ENCODE measurements around the gene MPPED1. TPM values are rescaled to one million over a fixed set of nuclear protein-coding genes. Genes with fewer than 3 reads are reported as not detected.

MPPED1 gene
- polyA plus RNA-seq, 1 experiment, result not detected

DNA sequence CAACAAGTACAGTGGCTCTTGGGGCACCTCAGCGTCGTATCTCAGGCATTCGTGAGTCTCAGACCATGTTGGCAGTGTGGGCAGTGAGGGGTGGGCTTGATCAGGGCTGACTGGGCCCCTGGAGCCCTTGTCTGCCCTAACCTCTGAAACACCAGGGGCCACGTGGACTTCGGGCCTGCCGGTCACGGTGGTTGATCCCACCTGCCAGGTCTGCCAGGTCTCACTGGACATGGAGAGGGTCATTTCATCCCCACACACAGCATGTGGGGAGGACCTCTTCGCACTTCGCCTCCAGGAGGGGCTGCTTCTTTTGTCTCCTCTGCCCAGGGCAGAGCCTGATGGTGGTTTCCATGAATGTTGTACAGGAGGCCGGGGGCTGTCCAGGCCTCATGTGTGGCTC lies 77.1 kb downstream of the MPPED1 start:
- ChIA-PET POLR2A (no interaction called here), CTCF (no interaction called here)
- Histone ChIP-seq H3K27ac (ENCODE audit: low read depth, low read length) (no peak overlapping the region), H3K9me3 (ENCODE audit: control insufficient read depth, insufficient read depth, low read length) (peaks cover 56% of the 10 kb centered on the region), H3K4me3 (ENCODE audit: low read depth, low read length) (no peak overlapping the region), H3K27me3 (ENCODE audit: control insufficient read depth, insufficient read depth, low read length) (no peaks in the 10 kb centered on the region)
- DNase-seq (ENCODE audit: low read depth, low spot score), result no peak
- TF ChIP-seq, protein P1, sequence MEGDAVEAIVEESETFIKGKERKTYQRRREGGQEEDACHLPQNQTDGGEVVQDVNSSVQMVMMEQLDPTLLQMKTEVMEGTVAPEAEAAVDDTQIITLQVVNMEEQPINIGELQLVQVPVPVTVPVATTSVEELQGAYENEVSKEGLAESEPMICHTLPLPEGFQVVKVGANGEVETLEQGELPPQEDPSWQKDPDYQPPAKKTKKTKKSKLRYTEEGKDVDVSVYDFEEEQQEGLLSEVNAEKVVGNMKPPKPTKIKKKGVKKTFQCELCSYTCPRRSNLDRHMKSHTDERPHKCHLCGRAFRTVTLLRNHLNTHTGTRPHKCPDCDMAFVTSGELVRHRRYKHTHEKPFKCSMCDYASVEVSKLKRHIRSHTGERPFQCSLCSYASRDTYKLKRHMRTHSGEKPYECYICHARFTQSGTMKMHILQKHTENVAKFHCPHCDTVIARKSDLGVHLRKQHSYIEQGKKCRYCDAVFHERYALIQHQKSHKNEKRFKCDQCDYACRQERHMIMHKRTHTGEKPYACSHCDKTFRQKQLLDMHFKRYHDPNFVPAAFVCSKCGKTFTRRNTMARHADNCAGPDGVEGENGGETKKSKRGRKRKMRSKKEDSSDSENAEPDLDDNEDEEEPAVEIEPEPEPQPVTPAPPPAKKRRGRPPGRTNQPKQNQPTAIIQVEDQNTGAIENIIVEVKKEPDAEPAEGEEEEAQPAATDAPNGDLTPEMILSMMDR (IDR thresholded peaks at IDR 0.05; ENCODE audit: low read depth, low read length), result no peak

DNA sequence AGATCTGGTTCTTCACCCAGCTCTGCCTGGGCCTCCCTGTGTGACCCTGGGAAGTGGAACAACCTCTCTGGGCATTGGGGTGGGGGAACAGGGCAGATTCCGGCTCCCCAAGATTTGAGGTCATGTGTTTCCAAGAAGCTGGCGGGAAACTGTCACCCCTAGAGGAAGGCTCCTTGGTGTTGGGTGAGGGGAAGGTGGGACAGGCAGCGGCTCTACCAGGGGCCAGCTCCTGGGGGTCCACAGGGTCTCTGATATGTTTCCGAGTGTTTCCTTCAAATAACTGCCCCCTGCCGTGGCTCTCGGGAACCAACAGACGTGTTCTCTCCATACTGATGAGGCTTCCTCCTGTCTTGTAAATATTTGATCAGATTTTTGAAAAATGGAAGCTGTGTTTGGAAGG lies 78.5 kb downstream of the MPPED1 start:
- no peak overlapping the region for H3K27ac ChIP-seq (ENCODE audit: low read depth, low read length)
- TF ChIP-seq, protein P1 (IDR thresholded peaks at IDR 0.05; ENCODE audit: low read depth, low read length), result no peak
- no peaks in the 10 kb centered on the region for H3K27me3 ChIP-seq (ENCODE audit: control insufficient read depth, insufficient read depth, low read length)
- CTCF ChIA-PET, result no interaction called here
- H3K4me3 ChIP-seq (ENCODE audit: low read depth, low read length), result no peak overlapping the region
- POLR2A ChIA-PET, result no interaction called here
- no peak for DNase-seq (ENCODE audit: low read depth, low spot score)
- H3K9me3 ChIP-seq (ENCODE audit: control insufficient read depth, insufficient read depth, low read length), result peaks cover 56% of the 10 kb centered on the region

DNA sequence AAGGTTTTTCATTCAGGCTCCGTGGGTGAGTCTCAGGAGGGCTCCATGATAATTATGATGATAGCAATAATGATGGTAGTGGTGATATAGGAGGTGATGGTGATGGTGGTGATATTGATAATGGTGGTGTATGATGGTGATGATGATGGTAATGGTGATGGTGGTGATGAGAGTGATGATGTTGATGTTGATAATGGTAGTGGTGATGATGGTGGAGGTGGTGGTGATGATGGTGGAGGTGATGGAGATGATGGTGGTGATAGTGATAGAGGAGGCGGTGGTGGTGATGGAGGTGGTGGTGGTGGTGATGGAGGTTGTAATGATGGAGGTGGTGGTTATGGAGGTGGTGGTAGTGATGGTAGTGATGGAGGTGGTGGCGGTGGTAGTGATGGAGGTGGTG lies 79.4 kb downstream of the MPPED1 start:
- H3K9me3 ChIP-seq (ENCODE audit: control insufficient read depth, insufficient read depth, low read length), result peaks cover 51% of the 10 kb centered on the region
- no peak overlapping the region for H3K27ac ChIP-seq (ENCODE audit: low read depth, low read length)
- H3K27me3 ChIP-seq (ENCODE audit: control insufficient read depth, insufficient read depth, low read length), result no peaks in the 10 kb centered on the region
- POLR2A ChIA-PET, result no interaction called here
- no peak for DNase-seq (ENCODE audit: low read depth, low spot score)
- no peak overlapping the region for H3K4me3 ChIP-seq (ENCODE audit: low read depth, low read length)
- TF ChIP-seq, protein P1 (IDR thresholded peaks at IDR 0.05; ENCODE audit: low read depth, low read length), result no peak
- CTCF ChIA-PET, result no interaction called here

DNA sequence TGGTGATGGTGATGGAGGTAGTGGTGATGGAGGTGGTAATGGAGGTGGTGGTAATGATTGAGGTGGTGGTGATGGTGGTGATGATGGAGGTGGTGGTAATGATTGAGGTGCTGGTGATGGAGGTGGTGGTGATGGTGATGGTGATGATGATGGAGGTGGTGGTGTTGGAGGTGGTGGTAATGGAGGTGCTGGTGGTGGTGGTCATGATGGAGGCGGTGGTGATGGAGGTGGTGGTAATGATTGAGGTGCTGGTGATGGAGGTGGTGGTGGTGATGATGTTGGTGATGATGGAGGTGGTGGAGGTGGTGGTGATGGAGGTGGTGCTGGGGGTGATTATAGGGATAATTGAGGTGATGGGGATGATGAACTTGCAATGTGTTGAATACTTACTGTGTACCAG lies 79.9 kb downstream of the MPPED1 start:
- H3K27me3 ChIP-seq (ENCODE audit: control insufficient read depth, insufficient read depth, low read length), result no peaks in the 10 kb centered on the region
- H3K27ac ChIP-seq (ENCODE audit: low read depth, low read length), result no peak overlapping the region
- ChIA-PET CTCF (no interaction called here), POLR2A (no interaction called here)
- no peak overlapping the region for H3K4me3 ChIP-seq (ENCODE audit: low read depth, low read length)
- no peak for DNase-seq (ENCODE audit: low read depth, low spot score)
- H3K9me3 ChIP-seq (ENCODE audit: control insufficient read depth, insufficient read depth, low read length), result peaks cover 46% of the 10 kb centered on the region
- TF ChIP-seq, protein P1 (IDR thresholded peaks at IDR 0.05; ENCODE audit: low read depth, low read length), result no peak

DNA sequence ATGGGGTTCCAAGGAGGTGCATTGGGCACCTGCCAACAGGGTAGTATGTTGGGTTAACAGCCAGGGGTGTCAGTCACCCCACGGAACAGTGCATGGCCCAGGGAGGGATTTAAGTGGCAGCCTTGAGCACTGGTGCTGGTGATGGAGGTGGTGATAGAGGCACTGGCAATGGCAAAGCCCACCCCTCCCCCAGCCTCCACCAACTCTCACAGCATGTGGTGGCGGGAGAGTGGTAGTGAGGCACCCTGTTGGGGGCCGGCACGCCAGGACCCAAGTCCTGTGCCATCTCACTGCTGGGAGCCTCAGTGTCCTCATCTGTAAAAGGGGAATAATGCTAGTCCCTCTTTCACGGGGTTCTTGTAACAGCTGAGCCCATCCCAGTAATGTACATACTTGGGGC lies 81.5 kb downstream of the MPPED1 start:
- no peak for DNase-seq (ENCODE audit: low read depth, low spot score)
- TF ChIP-seq, protein P1 (IDR thresholded peaks at IDR 0.05; ENCODE audit: low read depth, low read length), result no peak
- CTCF ChIA-PET, result no interaction called here
- H3K9me3 ChIP-seq (ENCODE audit: control insufficient read depth, insufficient read depth, low read length), result peaks cover 42% of the 10 kb centered on the region
- H3K27ac ChIP-seq (ENCODE audit: low read depth, low read length), result no peak overlapping the region
- no peaks in the 10 kb centered on the region for H3K27me3 ChIP-seq (ENCODE audit: control insufficient read depth, insufficient read depth, low read length)
- POLR2A ChIA-PET, result no interaction called here
- no peak overlapping the region for H3K4me3 ChIP-seq (ENCODE audit: low read depth, low read length)

Measured in AG04450 (cell line).